ENCODE results near the gene ABHD16B. TPM values are rescaled to one million over a fixed set of nuclear protein-coding genes. Genes with fewer than 3 reads are reported as not detected.

The ABHD16B gene
- polyA plus RNA-seq, 1 experiment = not detected

- POLR2A ChIA-PET = no interaction called here
- TF ChIP-seq CTCF (IDR thresholded peaks at IDR 0.05; ENCODE audit: low read depth, low read length) = no peak
Observed at GRCh38 chr20:63892402-63892801, 31.1 kb downstream of the ABHD16B start.

GRCh38 chr20:63893999-63894357 is 32.7 kb downstream of the ABHD16B start:
- DNase-seq (ENCODE audit: low read depth, low spot score) = no peak
- POLR2A ChIA-PET = interaction anchor here (0.6 to 1.6 kb wide), 5 partner anchors 16 to 61 kb away, joined by 3 to 4 read pairs (median 3); partner anchors contain the start of gene TPD52L2
- CTCF ChIA-PET = interaction anchor here (0.6 kb wide), 1 partner anchor 252 kb away, joined by 4 read pairs; no protein-coding TSS in a partner anchor

More at GRCh38 chr20:63892402-63892801, 31.1 kb downstream of the ABHD16B start:
- CTCF ChIA-PET = no interaction called here
- Histone ChIP-seq H3K9me3 (ENCODE audit: control insufficient read depth, insufficient read depth, low read length) (no peaks in the 10 kb centered on the region; the same call in 1 of the 2 replicates), H3K27me3 (ENCODE audit: control insufficient read depth, insufficient read depth, low read length) (no peaks in the 10 kb centered on the region), H3K27ac (ENCODE audit: low read depth, low read length) (no peak overlapping the region), H3K4me3 (ENCODE audit: low read depth, low read length) (no peak overlapping the region)
- no peak for DNase-seq (ENCODE audit: low read depth, low spot score)

GRCh38 chr20:63894358-63895201 is 33.3 kb downstream of the ABHD16B start, which contains the start of gene DNAJC5:
DNAJC5 (plus strand) TSS chr20:63895126; CDS start chr20:63928346, 33,220 bp downstream.
- peak; percentile 79 for DNase-seq (ENCODE audit: low read depth, low spot score)
- H3K4me3 ChIP-seq (ENCODE audit: low read depth, low read length) = peak within 1 kb of the TSS; percentile 72
- no peaks in the 10 kb centered on the region for H3K27me3 ChIP-seq (ENCODE audit: control insufficient read depth, insufficient read depth, low read length)
- no peaks in the 10 kb centered on the region; the same call in 1 of the 2 replicates for H3K9me3 ChIP-seq (ENCODE audit: control insufficient read depth, insufficient read depth, low read length)
- peak within 1 kb of the TSS; percentile 39 for H3K27ac ChIP-seq (ENCODE audit: low read depth, low read length)
- CTCF ChIA-PET = interaction anchor here (0.6 kb wide), 1 partner anchor 252 kb away, joined by 4 read pairs; no protein-coding TSS in a partner anchor
- TF ChIP-seq CTCF (IDR thresholded peaks at IDR 0.05; ENCODE audit: low read depth, low read length) = no peak
- POLR2A ChIA-PET = interaction anchor here (0.7 to 1.6 kb wide), 4 partner anchors 16 to 61 kb away, joined by 3 to 4 read pairs (median 3); partner anchors contain the start of gene TPD52L2

More at GRCh38 chr20:63893999-63894357, 32.7 kb downstream of the ABHD16B start:
- Histone ChIP-seq H3K9me3 (ENCODE audit: control insufficient read depth, insufficient read depth, low read length) (no peaks in the 10 kb centered on the region; the same call in 1 of the 2 replicates), H3K27me3 (ENCODE audit: control insufficient read depth, insufficient read depth, low read length) (no peaks in the 10 kb centered on the region), H3K4me3 (ENCODE audit: low read depth, low read length) (peak overlapping the region; percentile 72; the same call in 1 of the 2 replicates), H3K27ac (ENCODE audit: low read depth, low read length) (peak overlapping the region; percentile 39)
- no peak for TF ChIP-seq CTCF (IDR thresholded peaks at IDR 0.05; ENCODE audit: low read depth, low read length)

DNA sequence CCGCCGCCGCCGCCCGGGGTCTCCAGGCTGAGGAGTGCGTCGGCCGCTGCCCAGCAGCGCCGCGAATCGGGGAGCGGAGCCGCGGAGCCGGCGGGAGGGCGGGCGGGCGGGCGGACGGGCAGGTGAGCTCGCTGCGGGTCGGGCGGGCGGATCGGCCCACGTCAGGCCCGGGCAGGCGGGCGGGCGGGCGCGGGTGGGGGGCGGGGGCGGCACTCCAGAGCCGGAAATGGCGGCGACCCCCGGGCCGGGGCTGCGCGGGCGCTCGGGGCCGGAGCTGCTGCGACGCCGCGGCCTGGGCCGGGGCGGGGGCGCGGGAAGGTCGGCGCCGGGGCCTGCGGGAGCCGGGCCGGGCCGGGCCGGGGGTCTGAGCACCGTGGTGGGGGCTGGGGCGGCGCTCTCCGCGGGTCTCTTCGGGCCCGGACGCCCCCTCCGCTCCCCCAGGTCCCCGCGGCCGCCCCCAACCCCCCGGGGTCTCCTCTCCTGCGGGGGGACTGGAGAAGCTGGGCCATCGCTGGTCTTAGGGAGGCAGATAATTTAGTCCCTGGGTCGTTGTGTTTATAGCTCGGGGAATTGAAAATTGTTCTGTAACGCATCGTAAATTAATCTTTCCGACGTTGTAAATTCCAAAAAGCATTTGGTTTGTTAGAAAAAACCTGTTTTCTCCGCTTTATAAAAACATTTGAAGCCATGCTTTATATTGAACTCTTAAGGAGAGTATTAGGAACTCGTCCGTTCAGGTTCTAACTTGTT is 34.1 kb downstream of the ABHD16B start:
- CTCF ChIA-PET = interaction anchor here (0.7 to 1.3 kb wide), 5 partner anchors 14 to 357 kb away, joined by 3 to 5 read pairs (median 3); no protein-coding TSS in a partner anchor

More for the DNA sequence above, 34.1 kb downstream of the ABHD16B start:
- no peak overlapping the region for H3K27ac ChIP-seq (ENCODE audit: low read depth, low read length)
- no peak for DNase-seq (ENCODE audit: low read depth, low spot score)
- POLR2A ChIA-PET = interaction anchor here (0.6 to 1.2 kb wide), 3 partner anchors 17 to 122 kb away, joined by 3 to 5 read pairs (median 3); partner anchors contain the start of gene TPD52L2
- TF ChIP-seq CTCF (IDR thresholded peaks at IDR 0.05; ENCODE audit: low read depth, low read length) = no peak
- H3K9me3 ChIP-seq (ENCODE audit: control insufficient read depth, insufficient read depth, low read length) = no peaks in the 10 kb centered on the region; the same call in 1 of the 2 replicates
- H3K4me3 ChIP-seq (ENCODE audit: low read depth, low read length) = peak overlapping the region; percentile 72
- no peaks in the 10 kb centered on the region for H3K27me3 ChIP-seq (ENCODE audit: control insufficient read depth, insufficient read depth, low read length)

All from AG04450 (cell line).